HCT116 (cell line): Measurements from ENCODE around the gene UBE2G2. TPM values are rescaled to one million over a fixed set of nuclear protein-coding genes. Genes with fewer than 3 reads are reported as not detected.

Source experiments
- ATAC-seq: fragments of 200-7000 bp; cut with Tn5 transposase; 2 replicates; pipeline ENCODE4 v1.9.1; 2020; ENCODE audit warnings: mild to moderate bottlenecking, moderate library complexity
- BruUV-seq: library from RNA; stranded (reverse); fragments of 400-500 nt; replicated peaks from 2 replicates; lab custom pipeline; 2021; lab: Mats Ljungman, UMichigan
- CTCF ChIA-PET: fragments of 300-600 bp; sonication (Branson Sonifier 250); formaldehyde crosslinking; loops from one replicate; lab custom pipeline; 2021; ENCODE audit warnings: antibody characterized with exemption; lab: Charles Lee
- POLR2A ChIA-PET: fragments of 300-600, 350-600 bp; sonication (Branson Sonifier 250); formaldehyde crosslinking; loops from one replicate; lab custom pipeline; 2021; ENCODE audit warnings: antibody characterized with exemption; lab: Charles Lee
- RAD21 ChIA-PET, 2 experiments: fragments of 300-600 bp; sonication (Branson Sonifier 250); formaldehyde crosslinking; loops; one replicate each; lab custom pipeline; 2023; ENCODE audit warnings: low total read pairs in 2 of 2; ENCODE audit not compliant: uncharacterized antibody in 2 of 2, unreplicated experiment in 2 of 2, low non-redundant PET in 1 of 2; lab: Charles Lee
- DNase-seq: peaks from one replicate; pipeline ENCODE4 v3.0.0-alpha.2; 2010; ENCODE audit warnings: low read depth, low spot score
- H2AFZ ChIP-seq: fragments of 200-600 bp; shearing (Covaris generic), sonication (generic); 2 replicates; pipeline ENCODE4 v1.6.1; 2017; ENCODE audit warnings: low read depth, mixed run types, mixed read lengths, antibody characterized with exemption, low read length; ENCODE audit not compliant: poor library complexity, severe bottlenecking
- H3K27ac ChIP-seq: 2 replicates; pipeline ENCODE4 v1.5.1; 2012; ENCODE audit warnings: low read depth, low read length
- H3K27me3 ChIP-seq: fragments of 200-600 bp; sonication (generic); 2 replicates; pipeline ENCODE4 v1.6.1; 2016; ENCODE audit warnings: mixed run types, low read length, mixed read lengths; ENCODE audit not compliant: insufficient read depth
- H3K36me3 ChIP-seq, 2 experiments: fragments of 200-500 bp in 1 of 2; fragments of 200-600 bp in 1 of 2; sonication (Bioruptor generic) in 1 of 2; sonication (generic) in 1 of 2; 2 replicates each; pipeline versions ENCODE4 v1.5.1 to v1.6.1; 2014 to 2016; ENCODE audit warnings: low read length in 2 of 2, inconsistent platforms in 1 of 2, mixed read lengths in 1 of 2, mixed run types in 1 of 2; ENCODE audit not compliant: insufficient read depth in 2 of 2, control insufficient read depth in 1 of 2
- H3K4me1 ChIP-seq, 2 experiments: fragments of 200-600 bp in 1 of 2; sonication (generic) in 1 of 2; 2 replicates each; pipeline versions ENCODE4 v1.5.1 to v1.6.1; 2012 to 2017; ENCODE audit warnings: low read length in 2 of 2, inconsistent platforms in 1 of 2, mild to moderate bottlenecking in 1 of 2, mixed read lengths in 1 of 2, mixed run types in 1 of 2, moderate library complexity in 1 of 2; ENCODE audit not compliant: insufficient read depth in 2 of 2, control insufficient read depth in 1 of 2
- H3K4me2 ChIP-seq: fragments of 200-600 bp; sonication (generic); 2 replicates; pipeline ENCODE4 v1.6.1; 2017; ENCODE audit warnings: mixed run types, low read length, mixed read lengths
- H3K4me3 ChIP-seq, 2 experiments: fragments of 200-600 bp in 1 of 2; sonication (generic) in 1 of 2; replicated peaks in 1 of 2; 2 replicates each; pipeline ENCODE4 v1.5.1; 2011 to 2016; ENCODE audit warnings: low read length in 2 of 2, control low read depth in 1 of 2, low read depth in 1 of 2, mild to moderate bottlenecking in 1 of 2, mixed read lengths in 1 of 2, mixed run types in 1 of 2
- H3K79me2 ChIP-seq: fragments of 200-600 bp; sonication (generic); 2 replicates; pipeline ENCODE4 v1.6.1; 2017; ENCODE audit warnings: mild to moderate bottlenecking, mixed run types, low read length, moderate library complexity, mixed read lengths; ENCODE audit not compliant: insufficient read depth
- H3K9ac ChIP-seq: fragments of 200-600 bp; sonication (generic); 2 replicates; pipeline ENCODE4 v1.6.1; 2016; ENCODE audit warnings: low read length, mixed read lengths
- H3K9me2 ChIP-seq: fragments of 200-600 bp; sonication (generic), shearing (Covaris generic); 2 replicates; pipeline ENCODE4 v1.6.1; 2017; ENCODE audit warnings: mixed run types, mild to moderate bottlenecking, moderate library complexity; ENCODE audit not compliant: insufficient read depth
- H3K9me3 ChIP-seq, 2 experiments: fragments of 200-500 bp in 1 of 2; fragments of 200-600 bp in 1 of 2; sonication (Bioruptor generic) in 1 of 2; sonication (generic) in 1 of 2; 2 replicates each; pipeline ENCODE4 v1.6.1; 2014 to 2017; ENCODE audit warnings: low read length in 2 of 2, mixed read lengths in 2 of 2, inconsistent platforms in 1 of 2, low read depth in 1 of 2, mild to moderate bottlenecking in 1 of 2, mixed run types in 1 of 2, moderate library complexity in 1 of 2; ENCODE audit not compliant: control insufficient read depth in 1 of 2, insufficient read depth in 1 of 2
- H4K20me1 ChIP-seq: fragments of 200-600 bp; sonication (generic), shearing (Covaris generic); 2 replicates; pipeline ENCODE4 v1.6.1; 2017; ENCODE audit warnings: mixed run types, mild to moderate bottlenecking, moderate library complexity; ENCODE audit not compliant: insufficient read depth
- CEBPB ChIP-seq: IDR thresholded peaks from 2 replicates; pipeline ENCODE4 v1.6.1; 2012; ENCODE audit warnings: low read depth
- ELF1 ChIP-seq: IDR thresholded peaks from 2 replicates; pipeline ENCODE4 v1.6.1; 2012; ENCODE audit warnings: low read depth, borderline replicate concordance
- EZH2phosphoT487 ChIP-seq: fragments of 200-600 bp; IDR thresholded peaks from 2 replicates; pipeline ENCODE4 v1.6.1; 2018; ENCODE audit warnings: antibody characterized with exemption, borderline replicate concordance
- JUND ChIP-seq: IDR thresholded peaks from 2 replicates; pipeline ENCODE4 v1.6.1; 2012
- SIN3A ChIP-seq: IDR thresholded peaks from 2 replicates; pipeline ENCODE4 v1.6.1; 2012; ENCODE audit warnings: low read depth
- SP1 ChIP-seq: IDR thresholded peaks from 2 replicates; pipeline ENCODE4 v1.6.1; 2012; ENCODE audit warnings: low read depth
- SRF ChIP-seq: IDR thresholded peaks from 2 replicates; pipeline ENCODE4 v1.6.1; 2012; ENCODE audit warnings: low read depth
- intact Hi-C: fragments of 100-400 bp; cut with micrococcal nuclease; formaldehyde crosslinking; loops from 2 replicates; pipeline ENCODE4 v1.10.0; 2022
- total RNA-seq: library from RNA; stranded (reverse); gene quantifications from one replicate; pipeline ENCODE4 v1.2.1, GENCODE V29; 2021; ENCODE audit not compliant: unreplicated experiment
- TF ChIP-seq, protein P1 (sequence below): IDR thresholded peaks from 2 replicates; pipeline ENCODE4 v1.6.1; 2011; ENCODE audit warnings: mild to moderate bottlenecking, low read length, moderate library complexity; ENCODE audit not compliant: insufficient replicate concordance; ENCODE audit errors: extremely low read depth
- TF ChIP-seq, protein P2 (sequence below): IDR thresholded peaks from 2 replicates; pipeline ENCODE4 v1.6.1; 2012; ENCODE audit warnings: low read depth
- TF ChIP-seq, protein P3 (sequence below), 3 experiments: fragments of 200-600 bp in 1 of 3; sonication (generic) in 1 of 3; IDR thresholded peaks in 2 of 3; conservative IDR thresholded peaks in 1 of 3; 2 replicates each; pipeline ENCODE4 v1.5.1; 2012 to 2017; ENCODE audit warnings: low read depth in 2 of 3, low read length in 2 of 3, antibody characterized with exemption in 1 of 3, borderline replicate concordance in 1 of 3, control low read depth in 1 of 3, mild to moderate bottlenecking in 1 of 3, mixed read lengths in 1 of 3, mixed run types in 1 of 3, moderate library complexity in 1 of 3; ENCODE audit not compliant: insufficient read depth in 1 of 3
- TF ChIP-seq, protein P4 (sequence below): IDR thresholded peaks from 2 replicates; pipeline ENCODE4 v1.6.1; 2012

The UBE2G2 gene
- total RNA-seq, 1 experiment from 2014 or later: 86.5 TPM

DNA sequence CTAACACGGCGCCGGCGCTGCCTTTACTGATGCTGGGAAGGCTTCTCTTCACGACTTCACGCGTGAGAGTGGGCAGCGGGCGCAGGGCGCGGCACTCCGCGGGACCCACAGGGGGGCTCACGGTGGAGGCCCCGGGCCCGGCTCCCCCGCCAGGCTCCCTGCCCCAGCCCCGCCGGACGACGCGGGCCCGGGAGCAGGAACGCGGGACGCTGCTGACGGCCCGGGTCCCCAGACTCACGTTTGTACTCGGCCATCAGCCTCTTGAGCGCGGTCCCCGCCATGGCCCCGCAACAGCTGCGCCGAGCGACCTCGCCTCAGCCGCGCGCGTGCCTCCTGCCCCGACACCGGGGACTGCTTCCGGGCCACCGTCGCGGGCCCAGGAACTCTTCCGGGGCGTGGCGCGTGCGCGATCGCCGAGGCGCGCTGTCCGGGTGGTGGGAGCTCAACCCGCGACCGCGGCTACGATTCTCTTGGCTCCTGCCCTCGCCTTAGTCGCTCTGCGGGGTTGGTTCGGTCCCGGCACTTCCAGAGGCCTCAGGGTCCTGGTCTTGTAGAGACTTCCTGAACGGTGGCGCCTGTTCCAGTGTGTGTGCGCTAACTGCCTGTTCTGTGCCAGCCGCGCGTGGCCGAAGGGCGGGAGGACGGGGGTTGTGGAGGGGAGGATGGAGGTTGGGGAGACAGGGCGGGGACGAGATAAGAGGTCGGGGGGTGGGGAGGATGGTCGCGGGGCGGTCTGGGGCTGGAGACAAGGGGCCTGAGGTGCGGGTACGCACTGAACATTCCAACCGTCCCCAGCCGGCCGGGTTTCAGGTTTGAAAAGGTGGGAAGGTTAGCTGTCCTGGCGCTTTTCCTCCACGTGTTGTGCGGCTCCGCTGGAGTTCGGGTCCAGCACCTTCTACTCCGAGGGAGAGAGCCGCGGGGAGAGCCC, at the start of gene UBE2G2 (continued):
- TF ChIP-seq, protein P1, sequence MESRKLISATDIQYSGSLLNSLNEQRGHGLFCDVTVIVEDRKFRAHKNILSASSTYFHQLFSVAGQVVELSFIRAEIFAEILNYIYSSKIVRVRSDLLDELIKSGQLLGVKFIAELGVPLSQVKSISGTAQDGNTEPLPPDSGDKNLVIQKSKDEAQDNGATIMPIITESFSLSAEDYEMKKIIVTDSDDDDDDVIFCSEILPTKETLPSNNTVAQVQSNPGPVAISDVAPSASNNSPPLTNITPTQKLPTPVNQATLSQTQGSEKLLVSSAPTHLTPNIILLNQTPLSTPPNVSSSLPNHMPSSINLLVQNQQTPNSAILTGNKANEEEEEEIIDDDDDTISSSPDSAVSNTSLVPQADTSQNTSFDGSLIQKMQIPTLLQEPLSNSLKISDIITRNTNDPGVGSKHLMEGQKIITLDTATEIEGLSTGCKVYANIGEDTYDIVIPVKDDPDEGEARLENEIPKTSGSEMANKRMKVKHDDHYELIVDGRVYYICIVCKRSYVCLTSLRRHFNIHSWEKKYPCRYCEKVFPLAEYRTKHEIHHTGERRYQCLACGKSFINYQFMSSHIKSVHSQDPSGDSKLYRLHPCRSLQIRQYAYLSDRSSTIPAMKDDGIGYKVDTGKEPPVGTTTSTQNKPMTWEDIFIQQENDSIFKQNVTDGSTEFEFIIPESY: no peak
- TF ChIP-seq SRF: no peak
- TF ChIP-seq, protein P2, sequence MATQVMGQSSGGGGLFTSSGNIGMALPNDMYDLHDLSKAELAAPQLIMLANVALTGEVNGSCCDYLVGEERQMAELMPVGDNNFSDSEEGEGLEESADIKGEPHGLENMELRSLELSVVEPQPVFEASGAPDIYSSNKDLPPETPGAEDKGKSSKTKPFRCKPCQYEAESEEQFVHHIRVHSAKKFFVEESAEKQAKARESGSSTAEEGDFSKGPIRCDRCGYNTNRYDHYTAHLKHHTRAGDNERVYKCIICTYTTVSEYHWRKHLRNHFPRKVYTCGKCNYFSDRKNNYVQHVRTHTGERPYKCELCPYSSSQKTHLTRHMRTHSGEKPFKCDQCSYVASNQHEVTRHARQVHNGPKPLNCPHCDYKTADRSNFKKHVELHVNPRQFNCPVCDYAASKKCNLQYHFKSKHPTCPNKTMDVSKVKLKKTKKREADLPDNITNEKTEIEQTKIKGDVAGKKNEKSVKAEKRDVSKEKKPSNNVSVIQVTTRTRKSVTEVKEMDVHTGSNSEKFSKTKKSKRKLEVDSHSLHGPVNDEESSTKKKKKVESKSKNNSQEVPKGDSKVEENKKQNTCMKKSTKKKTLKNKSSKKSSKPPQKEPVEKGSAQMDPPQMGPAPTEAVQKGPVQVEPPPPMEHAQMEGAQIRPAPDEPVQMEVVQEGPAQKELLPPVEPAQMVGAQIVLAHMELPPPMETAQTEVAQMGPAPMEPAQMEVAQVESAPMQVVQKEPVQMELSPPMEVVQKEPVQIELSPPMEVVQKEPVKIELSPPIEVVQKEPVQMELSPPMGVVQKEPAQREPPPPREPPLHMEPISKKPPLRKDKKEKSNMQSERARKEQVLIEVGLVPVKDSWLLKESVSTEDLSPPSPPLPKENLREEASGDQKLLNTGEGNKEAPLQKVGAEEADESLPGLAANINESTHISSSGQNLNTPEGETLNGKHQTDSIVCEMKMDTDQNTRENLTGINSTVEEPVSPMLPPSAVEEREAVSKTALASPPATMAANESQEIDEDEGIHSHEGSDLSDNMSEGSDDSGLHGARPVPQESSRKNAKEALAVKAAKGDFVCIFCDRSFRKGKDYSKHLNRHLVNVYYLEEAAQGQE: no peak

DNA sequence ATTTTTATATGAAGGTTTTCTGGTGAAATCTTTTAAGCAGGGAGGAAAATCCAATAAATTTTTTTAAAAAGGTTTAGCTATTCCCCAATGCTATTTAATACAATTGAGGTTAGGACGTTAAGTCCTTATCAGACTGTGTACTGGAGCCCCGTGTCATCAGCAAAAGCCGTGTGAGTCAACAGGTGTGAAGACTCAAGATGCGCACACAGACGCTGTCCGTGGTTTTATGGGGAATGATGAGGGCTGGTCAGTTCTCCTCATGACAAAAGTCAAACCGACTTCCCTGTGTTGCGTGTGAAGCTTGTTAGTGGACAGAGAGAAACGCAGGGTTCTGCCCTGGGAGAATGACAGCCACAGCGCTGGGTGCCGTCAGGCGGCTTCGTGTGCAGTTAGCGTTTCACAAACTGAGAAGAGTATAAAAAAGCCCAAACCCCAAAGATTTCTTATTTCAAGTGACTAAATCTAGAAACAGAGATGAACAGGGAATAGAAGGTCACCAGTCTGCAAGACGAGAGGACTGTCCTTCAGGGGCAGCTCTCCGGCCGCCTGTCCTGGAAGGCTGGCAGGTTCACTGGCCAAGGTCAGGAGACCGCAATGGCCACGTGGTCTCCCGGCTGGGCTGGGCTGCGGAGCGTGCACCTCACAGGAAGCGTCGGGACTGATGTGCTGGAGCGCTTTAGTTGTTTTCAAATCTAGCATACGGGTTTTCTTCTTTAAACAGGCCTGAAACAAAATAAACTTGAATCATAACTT, 49.5 kb upstream of the UBE2G2 start:
- Histone ChIP-seq H3K4me3 (no peak overlapping the region), H2AFZ (no peak overlapping the region), H3K36me3 (peaks cover 21 to 40% of the 10 kb centered on the region in 2 experiments; a peak in 3 of 4 replicates), H3K9me3 (no peaks in the 10 kb centered on the region), H3K27me3 (no peaks in the 10 kb centered on the region), H3K9me2 (no peaks in the 10 kb centered on the region), H3K9ac (no peak overlapping the region), H3K4me2 (no peak overlapping the region), H4K20me1 (no peaks in the 10 kb centered on the region), H3K4me1 (peaks cover 3 to 8% of the 10 kb centered on the region in 2 experiments; a peak in 3 of 4 replicates), H3K27ac (no peak overlapping the region), H3K79me2 (peaks cover 15% of the 10 kb centered on the region; the same call in 1 of the 2 replicates)
- ChIA-PET POLR2A (no interaction called here), RAD21 (no interaction called here), CTCF (no interaction called here)
- TF ChIP-seq SP1 (no peak), JUND (no peak), EZH2phosphoT487 (no peak), CEBPB (no peak), SIN3A (no peak), ELF1 (no peak)
- TF ChIP-seq, protein P3, sequence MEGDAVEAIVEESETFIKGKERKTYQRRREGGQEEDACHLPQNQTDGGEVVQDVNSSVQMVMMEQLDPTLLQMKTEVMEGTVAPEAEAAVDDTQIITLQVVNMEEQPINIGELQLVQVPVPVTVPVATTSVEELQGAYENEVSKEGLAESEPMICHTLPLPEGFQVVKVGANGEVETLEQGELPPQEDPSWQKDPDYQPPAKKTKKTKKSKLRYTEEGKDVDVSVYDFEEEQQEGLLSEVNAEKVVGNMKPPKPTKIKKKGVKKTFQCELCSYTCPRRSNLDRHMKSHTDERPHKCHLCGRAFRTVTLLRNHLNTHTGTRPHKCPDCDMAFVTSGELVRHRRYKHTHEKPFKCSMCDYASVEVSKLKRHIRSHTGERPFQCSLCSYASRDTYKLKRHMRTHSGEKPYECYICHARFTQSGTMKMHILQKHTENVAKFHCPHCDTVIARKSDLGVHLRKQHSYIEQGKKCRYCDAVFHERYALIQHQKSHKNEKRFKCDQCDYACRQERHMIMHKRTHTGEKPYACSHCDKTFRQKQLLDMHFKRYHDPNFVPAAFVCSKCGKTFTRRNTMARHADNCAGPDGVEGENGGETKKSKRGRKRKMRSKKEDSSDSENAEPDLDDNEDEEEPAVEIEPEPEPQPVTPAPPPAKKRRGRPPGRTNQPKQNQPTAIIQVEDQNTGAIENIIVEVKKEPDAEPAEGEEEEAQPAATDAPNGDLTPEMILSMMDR (IDR thresholded peaks at IDR 0.05 in 2 of 3, conservative IDR thresholded peaks at IDR 0.05 in 1 of 3; ENCODE audit: borderline replicate concordance in 1 of 3, insufficient read depth in 1 of 3, low read depth in 2 of 3, low read length in 2 of 3): no peak
- TF ChIP-seq, protein P4, sequence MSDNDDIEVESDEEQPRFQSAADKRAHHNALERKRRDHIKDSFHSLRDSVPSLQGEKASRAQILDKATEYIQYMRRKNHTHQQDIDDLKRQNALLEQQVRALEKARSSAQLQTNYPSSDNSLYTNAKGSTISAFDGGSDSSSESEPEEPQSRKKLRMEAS: no peak
- ATAC-seq: no peak
- intact Hi-C loops: no loop called here
- DNase-seq: no peak
- no TSS peak for BruUV-seq
